Lower lobe of right lung (tissue), 2 donors: ENCODE results near the gene B9D1. TPM values are rescaled to one million over a fixed set of nuclear protein-coding genes. Genes with fewer than 3 reads are reported as not detected.

Experiments
- ATAC-seq, 2 donors: fragments of 200-7000 bp; cut with Tn5 transposase; one replicate each; pipeline ENCODE4 v1.9.1; 2020 to 2022; ENCODE audit warnings: mild to moderate bottlenecking in 2 of 2, moderate library complexity in 2 of 2
- DNase-seq: peaks from one replicate; pipeline ENCODE4 v3.0.0-alpha.2; 2020
- H3K27ac ChIP-seq: fragments of 200-600 bp; one replicate; pipeline ENCODE4 v1.8.0; 2022
- H3K27me3 ChIP-seq: fragments of 200-600 bp; one replicate; pipeline ENCODE4 v1.8.0; 2022; ENCODE audit warnings: low read depth
- H3K36me3 ChIP-seq: fragments of 200-600 bp; one replicate; pipeline ENCODE4 v1.8.0; 2022; ENCODE audit warnings: mild to moderate bottlenecking
- H3K4me1 ChIP-seq: fragments of 200-600 bp; one replicate; pipeline ENCODE4 v1.8.0; 2022
- H3K4me3 ChIP-seq: fragments of 200-600 bp; one replicate; pipeline ENCODE4 v1.8.0; 2022; ENCODE audit warnings: mild to moderate bottlenecking
- H3K9me3 ChIP-seq: fragments of 200-600 bp; one replicate; pipeline ENCODE4 v1.8.0; 2022
- intact Hi-C: fragments of 100-400 bp; cut with DNase I; formaldehyde crosslinking; loops from one replicate; pipeline ENCODE4 v1.11.0; 2022
- total RNA-seq: library from RNA; stranded (reverse); fragmentation: NEBNext Ultra II Directional; extraction: Animal tissue kit (Norgen Biotek cat#: 25700); gene quantifications from one replicate; pipeline ENCODE4 v1.2.1, GENCODE V29; 2021
- TF ChIP-seq, protein P1 (sequence below): fragments of 200-600 bp; IDR thresholded peaks from one replicate; pipeline ENCODE4 v1.8.0; 2022; ENCODE audit warnings: antibody characterized with exemption, mild to moderate bottlenecking
- donor health status: DM: no; HTN: yes; CAD: no; lungs with severe emphysema.

Gene B9D1
- total RNA-seq, 1 donor from 2014 or later = 11.3 TPM

GRCh38 chr17:19372439-19372838 lies 9.9 kb upstream of the B9D1 start:
- Histone ChIP-seq H3K27me3 (no peaks in the 10 kb centered on the region), H3K4me3 (no peak overlapping the region), H3K27ac (no peak overlapping the region), H3K36me3 (no peaks in the 10 kb centered on the region), H3K4me1 (peaks cover 46% of the 10 kb centered on the region), H3K9me3 (no peaks in the 10 kb centered on the region)
- intact Hi-C loops = no loop called here
- TF ChIP-seq, protein P1, sequence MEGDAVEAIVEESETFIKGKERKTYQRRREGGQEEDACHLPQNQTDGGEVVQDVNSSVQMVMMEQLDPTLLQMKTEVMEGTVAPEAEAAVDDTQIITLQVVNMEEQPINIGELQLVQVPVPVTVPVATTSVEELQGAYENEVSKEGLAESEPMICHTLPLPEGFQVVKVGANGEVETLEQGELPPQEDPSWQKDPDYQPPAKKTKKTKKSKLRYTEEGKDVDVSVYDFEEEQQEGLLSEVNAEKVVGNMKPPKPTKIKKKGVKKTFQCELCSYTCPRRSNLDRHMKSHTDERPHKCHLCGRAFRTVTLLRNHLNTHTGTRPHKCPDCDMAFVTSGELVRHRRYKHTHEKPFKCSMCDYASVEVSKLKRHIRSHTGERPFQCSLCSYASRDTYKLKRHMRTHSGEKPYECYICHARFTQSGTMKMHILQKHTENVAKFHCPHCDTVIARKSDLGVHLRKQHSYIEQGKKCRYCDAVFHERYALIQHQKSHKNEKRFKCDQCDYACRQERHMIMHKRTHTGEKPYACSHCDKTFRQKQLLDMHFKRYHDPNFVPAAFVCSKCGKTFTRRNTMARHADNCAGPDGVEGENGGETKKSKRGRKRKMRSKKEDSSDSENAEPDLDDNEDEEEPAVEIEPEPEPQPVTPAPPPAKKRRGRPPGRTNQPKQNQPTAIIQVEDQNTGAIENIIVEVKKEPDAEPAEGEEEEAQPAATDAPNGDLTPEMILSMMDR = no peak
- ATAC-seq (no peak), DNase-seq (no peak)

GRCh38 chr17:19372011-19372370 lies 9.5 kb upstream of the B9D1 start:
- TF ChIP-seq, protein P1 = no peak
- Histone ChIP-seq H3K27me3 (no peaks in the 10 kb centered on the region), H3K4me3 (no peak overlapping the region), H3K9me3 (no peaks in the 10 kb centered on the region), H3K4me1 (peaks cover 43% of the 10 kb centered on the region), H3K36me3 (no peaks in the 10 kb centered on the region), H3K27ac (no peak overlapping the region)
- intact Hi-C loops = no loop called here
- DNase-seq (no peak), ATAC-seq (no peak)

DNA sequence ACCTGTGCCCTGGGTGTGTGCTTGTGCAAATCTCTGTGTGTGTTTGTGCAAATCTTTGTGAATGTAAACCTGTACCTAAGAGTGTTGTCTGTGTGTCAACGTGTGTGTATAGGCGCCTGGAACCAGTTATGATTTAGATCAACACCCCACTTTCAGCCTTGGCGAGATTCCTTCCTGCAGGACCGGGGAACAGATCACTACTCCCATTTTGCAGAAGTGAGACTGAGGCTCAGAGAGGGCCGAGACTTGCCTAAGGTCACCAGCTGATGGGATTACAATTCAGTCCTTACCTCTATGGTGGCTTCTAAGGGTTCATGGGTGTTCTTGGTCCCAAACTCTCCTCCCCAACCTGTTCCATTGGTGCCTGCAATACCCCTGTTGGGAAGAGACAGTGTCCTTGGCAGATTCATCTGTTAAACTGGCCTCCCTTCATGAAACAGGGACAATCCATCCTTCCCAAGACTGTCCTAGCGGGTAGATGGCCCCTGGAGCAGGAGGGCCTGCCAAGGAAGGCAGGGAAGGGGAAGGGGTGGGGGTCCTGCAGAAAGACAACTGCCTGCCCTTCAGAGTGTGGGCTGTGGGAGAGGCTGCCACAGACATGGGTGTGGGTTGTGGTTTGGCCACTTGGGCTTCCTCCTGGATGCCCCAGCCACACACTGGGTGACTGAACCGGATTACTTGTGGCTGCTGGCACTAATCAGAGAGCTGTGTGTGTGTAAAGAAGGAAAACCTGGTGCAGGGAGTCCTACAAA lies 8.9 kb upstream of the B9D1 start:
- peak in 1 of 2 donors; percentile 49 for ATAC-seq
- TF ChIP-seq, protein P1 = no peak
- H3K36me3 ChIP-seq = no peaks in the 10 kb centered on the region
- H3K4me1 ChIP-seq = peaks cover 40% of the 10 kb centered on the region
- intact Hi-C loops = no loop called here
- H3K4me3 ChIP-seq = no peak overlapping the region
- no peaks in the 10 kb centered on the region for H3K9me3 ChIP-seq
- H3K27me3 ChIP-seq = no peaks in the 10 kb centered on the region
- peak overlapping the region; percentile 58 for H3K27ac ChIP-seq
- DNase-seq = no peak

GRCh38 chr17:19370493-19370960 lies 8.0 kb upstream of the B9D1 start:
- peak overlapping the region; percentile 58 for H3K27ac ChIP-seq
- intact Hi-C loops = no loop called here
- peaks cover 35% of the 10 kb centered on the region for H3K4me1 ChIP-seq
- TF ChIP-seq, protein P1 = no peak
- DNase-seq = peak; percentile 68
- peak; percentile 63 to 81 for ATAC-seq
- H3K27me3 ChIP-seq = no peaks in the 10 kb centered on the region
- H3K36me3 ChIP-seq = no peaks in the 10 kb centered on the region
- H3K4me3 ChIP-seq = no peak overlapping the region
- H3K9me3 ChIP-seq = no peaks in the 10 kb centered on the region

DNA sequence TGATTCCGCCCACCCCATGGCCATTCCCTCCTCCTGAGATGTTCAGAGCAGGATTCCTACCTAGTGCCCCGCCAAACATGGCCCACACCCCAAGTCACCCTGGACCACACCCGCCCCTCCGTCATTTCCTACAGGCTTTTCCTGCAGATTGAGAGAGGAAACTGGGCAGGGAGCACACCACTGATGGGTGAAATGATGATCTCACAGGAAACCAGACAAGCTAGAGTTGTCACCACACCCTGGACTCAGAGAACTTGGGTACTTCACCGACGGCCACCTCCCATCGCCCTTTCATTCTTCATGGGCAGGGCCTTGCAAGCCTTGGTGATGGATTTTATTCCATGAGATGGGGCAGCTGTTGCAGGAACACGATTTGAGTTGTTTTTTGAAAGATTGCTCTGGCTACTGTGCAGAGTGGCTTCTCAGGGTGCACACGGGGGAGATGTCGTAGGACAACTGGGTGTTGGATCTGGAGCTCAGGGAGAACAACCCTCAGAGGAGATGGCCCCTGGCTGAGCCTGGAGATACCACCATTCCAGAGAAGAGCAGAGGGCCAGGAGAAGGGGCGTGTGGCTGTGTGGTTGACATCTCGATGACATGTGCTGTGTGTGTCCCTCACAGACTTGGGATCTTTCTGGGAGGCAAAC lies 7.4 kb upstream of the B9D1 start:
- Histone ChIP-seq H3K27me3 (no peaks in the 10 kb centered on the region), H3K4me1 (peaks cover 35% of the 10 kb centered on the region), H3K4me3 (no peak overlapping the region), H3K9me3 (no peaks in the 10 kb centered on the region), H3K27ac (peak overlapping the region; percentile 58), H3K36me3 (no peaks in the 10 kb centered on the region)
- ATAC-seq (peak; percentile 58 to 64), DNase-seq (no peak)
- intact Hi-C loops = loop anchor here (5.0 kb wide), 1 partner anchor 72 kb away; no protein-coding TSS in a partner anchor
- TF ChIP-seq, protein P1 = no peak
